H1 (cell line): ENCODE measurements around the gene STX10. TPM values are rescaled to one million over a fixed set of nuclear protein-coding genes. Genes with fewer than 3 reads are reported as not detected.

ENCODE experiments used
- BRCA1 ChIP-seq: IDR thresholded peaks from 2 replicates; pipeline ENCODE4 v1.6.1; 2012; ENCODE audit warnings: low read depth, low read length, improper control_type of control experiment
- HDAC2 ChIP-seq, 2 experiments: fragments of 300-600 bp in 1 of 2; sonication (generic) in 1 of 2; IDR thresholded peaks; 2 replicates each; pipeline ENCODE4 v1.6.1; 2011 to 2012; ENCODE audit warnings: low read depth in 2 of 2, low read length in 2 of 2, mild to moderate bottlenecking in 2 of 2, moderate library complexity in 2 of 2, borderline replicate concordance in 1 of 2, inconsistent platforms in 1 of 2
- KDM1A ChIP-seq: fragments of 200-600, 300-600 bp; sonication (generic); IDR thresholded peaks from 2 replicates; pipeline ENCODE4 v1.7.1; 2016; ENCODE audit warnings: mild to moderate bottlenecking, low read length, borderline replicate concordance
- KDM5A ChIP-seq: fragments of 200-600 bp; IDR thresholded peaks from 2 replicates; pipeline ENCODE4 v1.7.1; 2012; ENCODE audit warnings: mild to moderate bottlenecking, low read length, inconsistent platforms, mixed read lengths
- NANOG ChIP-seq: IDR thresholded peaks from 2 replicates; pipeline ENCODE4 v1.6.1; 2011; ENCODE audit warnings: low read length, low read depth, mild to moderate bottlenecking, inconsistent platforms; ENCODE audit not compliant: insufficient read depth, poor library complexity, severe bottlenecking
- SIX5 ChIP-seq: IDR thresholded peaks from 2 replicates; pipeline ENCODE4 v1.6.1; 2011; ENCODE audit warnings: mild to moderate bottlenecking, low read depth, low read length
- TAF1 ChIP-seq: IDR thresholded peaks from 2 replicates; pipeline ENCODE4 v1.6.1; 2011; ENCODE audit warnings: mild to moderate bottlenecking, low read depth, low read length
- polyA plus RNA-seq, 7 experiments: library from polyadenylated mRNA; depleted of rRNA in 3 of 7; stranded (reverse) in 5 of 7; unstranded in 2 of 7; fragments of >200 nt in 5 of 7; fragments of 200-250 nt in 2 of 7; gene quantifications; 1 replicate in 5 of 7; 2 replicates in 1 of 7; 4 replicates in 1 of 7; pipeline versions ENCODE4 v1.2.1 to v1.2.3, GENCODE V29; 2011 to 2013; ENCODE audit warnings: missing spikeins in 2 of 7, mixed read lengths in 2 of 7
- total RNA-seq: library from RNA; stranded (reverse); fragmentation: NEBNext Ultra II Directional; extraction: Animal tissue kit (Norgen Biotek cat#: 25700); gene quantifications from 2 replicates; pipeline ENCODE4 v1.2.1, GENCODE V29; 2021
- TF ChIP-seq, protein P1 (sequence below): IDR thresholded peaks from 2 replicates; pipeline ENCODE4 v1.6.1; 2012; ENCODE audit warnings: low read length, inconsistent platforms

The STX10 gene
- total and polyA plus RNA-seq, 2 of the 8 experiments (the other 6 are each of a cell fraction or from before 2014, with no cell fraction given): 53.0 to 80.1 TPM

DNA sequence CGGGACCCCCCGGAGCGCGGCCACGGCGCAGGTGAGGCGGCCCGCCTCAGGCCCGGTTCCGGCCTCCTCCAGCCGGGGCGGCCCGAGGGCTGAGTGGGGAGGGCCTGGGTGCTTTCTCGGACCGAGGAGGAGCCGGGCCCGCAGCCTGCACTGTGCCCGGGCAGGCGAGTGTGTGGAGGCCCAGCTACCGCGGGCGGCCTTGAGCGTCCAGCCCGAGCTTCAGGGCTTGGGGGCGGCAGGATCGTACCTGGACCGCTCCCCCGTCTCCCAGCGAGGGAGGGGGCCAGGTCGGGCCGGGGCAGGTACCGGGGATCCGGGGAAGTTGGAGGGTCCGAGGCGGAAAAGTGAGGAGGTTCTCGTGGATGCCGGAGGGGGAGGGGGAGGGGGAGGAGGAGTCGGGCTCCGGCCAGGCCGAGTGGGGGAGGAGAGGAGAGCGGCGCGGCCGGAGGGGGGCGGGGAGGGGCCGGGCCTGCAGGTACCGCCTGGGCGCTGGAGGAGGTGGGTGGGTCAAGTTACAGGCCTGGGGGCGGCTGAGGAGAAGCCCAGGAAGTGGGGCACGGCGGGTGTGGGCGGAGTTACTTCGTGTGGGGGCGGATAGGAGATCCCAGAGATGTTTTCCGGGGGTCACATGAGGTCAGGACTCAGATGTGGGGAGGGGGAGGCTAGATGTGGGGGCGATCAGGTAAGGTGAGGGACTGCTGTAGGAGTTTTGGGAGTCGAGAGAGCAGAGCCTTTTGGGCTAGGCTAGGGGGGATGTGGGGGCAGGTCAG is 31.6 kb downstream of the STX10 start (continued):
- TF ChIP-seq BRCA1: no peak
- peak; percentile 34; the same call in 1 of the 2 replicates for TF ChIP-seq KDM5A
- TF ChIP-seq TAF1: peak; percentile 52; the same call in 1 of the 2 replicates
- no peak for TF ChIP-seq HDAC2 (IDR thresholded peaks at IDR 0.05; ENCODE audit: borderline replicate concordance in 1 of 2, low read depth in 2 of 2, low read length in 2 of 2)
- peak; percentile 81; the same call in 1 of the 2 replicates for TF ChIP-seq KDM1A
- no peak for TF ChIP-seq NANOG
- TF ChIP-seq, protein P1, sequence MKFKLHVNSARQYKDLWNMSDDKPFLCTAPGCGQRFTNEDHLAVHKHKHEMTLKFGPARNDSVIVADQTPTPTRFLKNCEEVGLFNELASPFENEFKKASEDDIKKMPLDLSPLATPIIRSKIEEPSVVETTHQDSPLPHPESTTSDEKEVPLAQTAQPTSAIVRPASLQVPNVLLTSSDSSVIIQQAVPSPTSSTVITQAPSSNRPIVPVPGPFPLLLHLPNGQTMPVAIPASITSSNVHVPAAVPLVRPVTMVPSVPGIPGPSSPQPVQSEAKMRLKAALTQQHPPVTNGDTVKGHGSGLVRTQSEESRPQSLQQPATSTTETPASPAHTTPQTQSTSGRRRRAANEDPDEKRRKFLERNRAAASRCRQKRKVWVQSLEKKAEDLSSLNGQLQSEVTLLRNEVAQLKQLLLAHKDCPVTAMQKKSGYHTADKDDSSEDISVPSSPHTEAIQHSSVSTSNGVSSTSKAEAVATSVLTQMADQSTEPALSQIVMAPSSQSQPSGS: no peak
- no peak for TF ChIP-seq SIX5
